Measurements from ENCODE around the gene WNK2. TPM values are rescaled to one million over a fixed set of nuclear protein-coding genes. Genes with fewer than 3 reads are reported as not detected.

The WNK2 gene
- total RNA-seq, 1 experiment from 2014 or later = 0.07 TPM

DNA sequence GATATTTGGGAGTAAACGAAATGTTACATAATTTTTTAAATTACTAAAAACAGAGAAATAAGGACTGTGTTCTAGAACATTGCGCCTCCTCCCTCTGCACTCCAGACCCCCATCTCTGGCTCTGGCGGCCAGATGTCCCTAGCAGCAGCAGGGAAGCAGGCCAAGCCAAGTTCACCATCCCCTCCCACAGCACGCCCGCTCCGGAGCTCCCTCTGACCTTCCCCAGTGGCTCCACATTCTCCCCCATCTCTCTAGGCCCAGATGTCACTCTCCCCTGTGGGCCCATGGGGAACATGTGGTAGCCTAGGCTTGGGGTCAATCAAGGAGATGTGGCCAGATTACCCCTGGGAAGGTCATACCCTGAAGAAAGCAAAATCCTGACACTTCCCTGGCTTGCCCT is 6.3 kb upstream of the WNK2 start:
- Mint-ChIP-seq H3K27ac (ENCODE audit: low read depth, unreplicated experiment) (no peak overlapping the region), H3K4me1 (ENCODE audit: insufficient read depth, unreplicated experiment) (no peaks in the 10 kb centered on the region), H3K9me3 (ENCODE audit: unreplicated experiment) (no peaks in the 10 kb centered on the region), H3K36me3 (ENCODE audit: insufficient read depth, unreplicated experiment) (peaks cover 5% of the 10 kb centered on the region), H3K27me3 (ENCODE audit: insufficient read depth, unreplicated experiment) (no peaks in the 10 kb centered on the region), H3K4me3 (ENCODE audit: unreplicated experiment) (no peak overlapping the region)
- ChIA-PET POLR2A (no interaction called here), CTCF (interaction anchor here (0.6 kb wide), 1 partner anchor 17 kb away, joined by 3 read pairs; no protein-coding TSS in a partner anchor)
- TF ChIP-seq, protein P1, sequence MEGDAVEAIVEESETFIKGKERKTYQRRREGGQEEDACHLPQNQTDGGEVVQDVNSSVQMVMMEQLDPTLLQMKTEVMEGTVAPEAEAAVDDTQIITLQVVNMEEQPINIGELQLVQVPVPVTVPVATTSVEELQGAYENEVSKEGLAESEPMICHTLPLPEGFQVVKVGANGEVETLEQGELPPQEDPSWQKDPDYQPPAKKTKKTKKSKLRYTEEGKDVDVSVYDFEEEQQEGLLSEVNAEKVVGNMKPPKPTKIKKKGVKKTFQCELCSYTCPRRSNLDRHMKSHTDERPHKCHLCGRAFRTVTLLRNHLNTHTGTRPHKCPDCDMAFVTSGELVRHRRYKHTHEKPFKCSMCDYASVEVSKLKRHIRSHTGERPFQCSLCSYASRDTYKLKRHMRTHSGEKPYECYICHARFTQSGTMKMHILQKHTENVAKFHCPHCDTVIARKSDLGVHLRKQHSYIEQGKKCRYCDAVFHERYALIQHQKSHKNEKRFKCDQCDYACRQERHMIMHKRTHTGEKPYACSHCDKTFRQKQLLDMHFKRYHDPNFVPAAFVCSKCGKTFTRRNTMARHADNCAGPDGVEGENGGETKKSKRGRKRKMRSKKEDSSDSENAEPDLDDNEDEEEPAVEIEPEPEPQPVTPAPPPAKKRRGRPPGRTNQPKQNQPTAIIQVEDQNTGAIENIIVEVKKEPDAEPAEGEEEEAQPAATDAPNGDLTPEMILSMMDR (IDR thresholded peaks at IDR 0.05; ENCODE audit: unreplicated experiment) = no peak
- DNase-seq (ENCODE audit: unreplicated experiment) = no peak
- no TSS peak for BruUV-seq (replicated peaks)
- intact Hi-C loops (cut with micrococcal nuclease) = no loop called here

DNA sequence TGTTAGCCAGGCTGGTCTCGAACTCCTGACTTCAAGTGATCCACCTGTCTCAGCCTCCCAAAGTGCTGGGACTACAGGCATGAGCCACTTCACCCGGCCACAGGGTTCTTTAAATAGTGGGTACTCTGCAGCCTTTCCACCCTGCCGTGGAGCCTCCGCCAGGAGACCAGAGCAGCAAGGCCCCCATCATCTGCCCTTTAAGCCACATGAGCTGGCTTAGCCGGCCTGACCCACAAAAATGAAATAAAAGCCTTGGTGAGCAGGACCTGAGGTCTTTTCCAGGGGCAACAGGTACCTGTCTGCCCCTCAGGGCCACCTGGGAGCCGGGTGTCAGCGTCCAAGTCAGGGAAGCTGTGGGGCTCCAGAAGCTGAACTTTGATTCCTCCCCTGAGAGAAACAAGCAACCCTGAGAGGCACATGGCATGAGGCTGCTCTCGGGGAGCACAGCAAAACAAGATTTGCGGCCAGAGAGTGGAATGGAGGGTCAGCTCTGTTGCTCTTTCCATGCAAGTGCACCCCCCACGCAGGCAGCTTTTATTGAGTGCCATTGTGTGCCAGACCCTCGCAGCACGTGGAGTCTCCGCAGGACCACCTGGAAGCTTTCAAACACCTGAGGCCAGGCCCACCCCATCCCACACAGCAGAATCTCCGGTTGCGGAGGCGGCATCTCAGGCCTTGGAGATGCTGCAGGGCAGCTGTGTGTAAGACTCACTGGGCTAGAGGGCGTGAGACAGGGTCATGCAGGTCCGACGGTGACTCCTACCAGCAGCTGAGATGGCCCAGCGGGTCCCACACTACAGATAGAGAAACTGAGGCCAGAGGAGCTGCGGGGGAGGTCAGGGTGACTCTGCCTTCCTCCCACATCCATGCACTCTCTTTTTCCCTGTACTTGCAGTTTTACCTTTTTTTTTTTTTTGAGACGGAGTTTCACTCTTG is 4.8 kb upstream of the WNK2 start:
- DNase-seq (ENCODE audit: unreplicated experiment) = no peak
- Mint-ChIP-seq H3K4me3 (ENCODE audit: unreplicated experiment) (no peak overlapping the region), H3K27ac (ENCODE audit: low read depth, unreplicated experiment) (no peak overlapping the region), H3K27me3 (ENCODE audit: insufficient read depth, unreplicated experiment) (no peaks in the 10 kb centered on the region), H3K4me1 (ENCODE audit: insufficient read depth, unreplicated experiment) (no peaks in the 10 kb centered on the region), H3K9me3 (ENCODE audit: unreplicated experiment) (no peaks in the 10 kb centered on the region), H3K36me3 (ENCODE audit: insufficient read depth, unreplicated experiment) (peaks cover 5% of the 10 kb centered on the region)
- ChIA-PET POLR2A (no interaction called here), CTCF (interaction anchor here (0.6 kb wide), 1 partner anchor 1910 kb away, joined by 3 read pairs; no protein-coding TSS in a partner anchor)
- TF ChIP-seq, protein P1 (IDR thresholded peaks at IDR 0.05; ENCODE audit: unreplicated experiment) = no peak
- intact Hi-C loops (cut with micrococcal nuclease) = no loop called here
- no TSS peak for BruUV-seq (replicated peaks)

- Mint-ChIP-seq H3K36me3 (ENCODE audit: insufficient read depth, unreplicated experiment) (peaks cover 5% of the 10 kb centered on the region), H3K4me1 (ENCODE audit: insufficient read depth, unreplicated experiment) (no peaks in the 10 kb centered on the region), H3K4me3 (ENCODE audit: unreplicated experiment) (no peak overlapping the region), H3K27me3 (ENCODE audit: insufficient read depth, unreplicated experiment) (no peaks in the 10 kb centered on the region), H3K9me3 (ENCODE audit: unreplicated experiment) (no peaks in the 10 kb centered on the region), H3K27ac (ENCODE audit: low read depth, unreplicated experiment) (no peak overlapping the region)
- intact Hi-C loops (cut with micrococcal nuclease) = no loop called here
- BruUV-seq (replicated peaks) = no TSS peak
- TF ChIP-seq, protein P1 (IDR thresholded peaks at IDR 0.05; ENCODE audit: unreplicated experiment) = no peak
- POLR2A ChIA-PET = no interaction called here
- DNase-seq (ENCODE audit: unreplicated experiment) = no peak
- CTCF ChIA-PET = interaction anchor here (1.0 to 1.5 kb wide), 2 partner anchors 13 to 124 kb away, joined by 3 read pairs; no protein-coding TSS in a partner anchor
Observed at GRCh38 chr9:93180938-93181337, 3.0 kb upstream of the WNK2 start.

DNA sequence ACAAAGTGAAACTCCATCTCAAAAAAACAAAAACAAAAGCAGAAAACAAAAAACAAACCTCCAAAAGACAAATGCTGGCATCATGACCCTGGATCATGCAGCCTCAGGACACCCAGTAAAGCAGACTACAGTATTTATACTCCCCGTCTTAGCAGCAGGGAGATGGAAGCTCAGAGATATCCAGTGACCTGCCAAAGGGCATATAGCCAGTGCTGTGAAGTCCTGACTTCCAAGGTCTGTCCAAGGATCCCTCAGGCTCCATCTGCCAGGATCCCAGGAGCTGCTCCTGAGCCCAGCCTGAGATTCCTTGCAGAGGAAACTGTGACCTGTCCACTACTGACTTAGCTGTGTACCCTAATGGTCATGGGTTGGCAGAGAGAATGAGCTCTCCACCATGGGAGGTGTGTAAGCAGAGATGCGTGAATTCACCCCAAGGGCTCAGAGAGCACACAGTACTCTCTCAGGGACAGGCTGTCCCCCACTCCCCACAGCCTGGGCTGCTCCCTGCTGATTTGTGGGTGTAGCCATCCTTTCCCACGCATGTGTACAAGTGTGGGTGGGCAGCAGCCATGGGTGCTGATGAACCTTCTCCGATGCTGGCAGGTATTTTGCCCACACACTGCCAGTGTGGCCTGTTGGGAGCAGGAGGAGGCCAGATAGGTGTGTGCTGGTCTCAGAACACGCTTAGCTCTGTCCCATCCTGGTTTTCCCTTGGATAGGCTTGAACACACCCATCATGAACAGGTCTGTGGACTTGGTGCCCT is 2.1 kb upstream of the WNK2 start:
- Mint-ChIP-seq H3K36me3 (ENCODE audit: insufficient read depth, unreplicated experiment) (peaks cover 5% of the 10 kb centered on the region), H3K9me3 (ENCODE audit: unreplicated experiment) (no peaks in the 10 kb centered on the region), H3K4me1 (ENCODE audit: insufficient read depth, unreplicated experiment) (no peaks in the 10 kb centered on the region), H3K27me3 (ENCODE audit: insufficient read depth, unreplicated experiment) (no peaks in the 10 kb centered on the region), H3K27ac (ENCODE audit: low read depth, unreplicated experiment) (no peak overlapping the region), H3K4me3 (ENCODE audit: unreplicated experiment) (no peak overlapping the region)
- CTCF ChIA-PET = interaction anchor here (1.0 kb wide), 1 partner anchor 12 kb away, joined by 3 read pairs; no protein-coding TSS in a partner anchor
- BruUV-seq (replicated peaks) = no TSS peak
- intact Hi-C loops (cut with micrococcal nuclease) = no loop called here
- POLR2A ChIA-PET = no interaction called here
- no peak for DNase-seq (ENCODE audit: unreplicated experiment)
- TF ChIP-seq, protein P1 (IDR thresholded peaks at IDR 0.05; ENCODE audit: unreplicated experiment) = no peak

Data from MCF 10A (cell line).